Measurements from ENCODE around the gene LMX1A. TPM values are rescaled to one million over a fixed set of nuclear protein-coding genes. Genes with fewer than 3 reads are reported as not detected.

Gene LMX1A
- total and polyA plus RNA-seq, 2 donors (not counting 1 experiment from before 2014, with no cell fraction given), result not detected

GRCh38 chr1:165162671-165163241 is 193.8 kb downstream of the LMX1A start:
- DNase-seq (no peak), ATAC-seq (ENCODE audit: low read depth) (no peak)
- intact Hi-C loops (cut with micrococcal nuclease), result no loop called here
- POLR2A ChIA-PET, result no interaction called here
- Histone ChIP-seq H3K27me3 (replicated peaks in 1 of 4; ENCODE audit: control extremely low read depth in 1 of 4, control insufficient read depth in 3 of 4, insufficient read depth in 4 of 4, low read length in 3 of 4) (no peaks in the 10 kb centered on the region), H3K36me3 (replicated peaks in 1 of 2; ENCODE audit: control extremely low read depth in 1 of 2, control insufficient read depth in 1 of 2, extremely low read depth in 1 of 2, insufficient read depth in 2 of 2, low read length in 1 of 2) (no peaks in the 10 kb centered on the region), H3K4me3 (ENCODE audit: control extremely low read depth in 1 of 5, extremely low read depth in 1 of 5, insufficient read depth in 1 of 5, low read depth in 2 of 5, low read length in 4 of 5) (no peak overlapping the region), H3K79me2 (ENCODE audit: control insufficient read depth, insufficient read depth, low read length) (no peaks in the 10 kb centered on the region), H3K27ac (ENCODE audit: low read length in 2 of 2) (no peak overlapping the region), H3K4me2 (replicated peaks; ENCODE audit: low read depth, low read length, poor library complexity, severe bottlenecking) (no peak overlapping the region), H4K20me1 (ENCODE audit: control insufficient read depth, insufficient read depth, low read length, poor library complexity, severe bottlenecking) (no peaks in the 10 kb centered on the region), H3K9ac (ENCODE audit: low read length) (no peak overlapping the region), H3K4me1 (ENCODE audit: control insufficient read depth in 2 of 2, insufficient read depth in 2 of 2, low read length in 2 of 2) (no peaks in the 10 kb centered on the region), H3K9me3 (ENCODE audit: control extremely low read depth in 1 of 3, control insufficient read depth in 2 of 3, insufficient read depth in 1 of 3, low read length in 2 of 3) (no peaks in the 10 kb centered on the region), H2AFZ (ENCODE audit: insufficient read depth, low read depth, low read length, poor library complexity, severe bottlenecking) (no peak overlapping the region)
- Mint-ChIP-seq H3K27me3 (peaks cover 4% of the 10 kb centered on the region), H3K4me3 (no peak overlapping the region), H3K9me3 (ENCODE audit: insufficient read depth) (no peaks in the 10 kb centered on the region), H3K27ac (no peak overlapping the region), H3K4me1 (no peaks in the 10 kb centered on the region)
- 54% methylated on average over 10 of the region's 11 CpGs for WGBS (ENCODE audit: insufficient coverage)
- TF ChIP-seq EZH2 (IDR thresholded peaks at IDR 0.05; ENCODE audit: borderline replicate concordance, insufficient read depth, low read depth, low read length, poor library complexity, severe bottlenecking), result no peak
- TF ChIP-seq, protein P1, sequence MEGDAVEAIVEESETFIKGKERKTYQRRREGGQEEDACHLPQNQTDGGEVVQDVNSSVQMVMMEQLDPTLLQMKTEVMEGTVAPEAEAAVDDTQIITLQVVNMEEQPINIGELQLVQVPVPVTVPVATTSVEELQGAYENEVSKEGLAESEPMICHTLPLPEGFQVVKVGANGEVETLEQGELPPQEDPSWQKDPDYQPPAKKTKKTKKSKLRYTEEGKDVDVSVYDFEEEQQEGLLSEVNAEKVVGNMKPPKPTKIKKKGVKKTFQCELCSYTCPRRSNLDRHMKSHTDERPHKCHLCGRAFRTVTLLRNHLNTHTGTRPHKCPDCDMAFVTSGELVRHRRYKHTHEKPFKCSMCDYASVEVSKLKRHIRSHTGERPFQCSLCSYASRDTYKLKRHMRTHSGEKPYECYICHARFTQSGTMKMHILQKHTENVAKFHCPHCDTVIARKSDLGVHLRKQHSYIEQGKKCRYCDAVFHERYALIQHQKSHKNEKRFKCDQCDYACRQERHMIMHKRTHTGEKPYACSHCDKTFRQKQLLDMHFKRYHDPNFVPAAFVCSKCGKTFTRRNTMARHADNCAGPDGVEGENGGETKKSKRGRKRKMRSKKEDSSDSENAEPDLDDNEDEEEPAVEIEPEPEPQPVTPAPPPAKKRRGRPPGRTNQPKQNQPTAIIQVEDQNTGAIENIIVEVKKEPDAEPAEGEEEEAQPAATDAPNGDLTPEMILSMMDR (IDR thresholded peaks at IDR 0.05), result no peak
- CTCF ChIA-PET, result interaction anchor here (1.3 kb wide), 1 partner anchor 17 kb away, joined by 5 read pairs; no protein-coding TSS in a partner anchor

GRCh38 chr1:165161130-165161529 is 195.4 kb downstream of the LMX1A start:
- POLR2A ChIA-PET, result no interaction called here
- intact Hi-C loops (cut with micrococcal nuclease), result no loop called here
- Mint-ChIP-seq H3K4me3 (no peak overlapping the region), H3K9me3 (ENCODE audit: insufficient read depth) (peaks cover 2% of the 10 kb centered on the region), H3K4me1 (no peaks in the 10 kb centered on the region), H3K27ac (no peak overlapping the region), H3K27me3 (peaks cover 4% of the 10 kb centered on the region)
- H3K36me3 ChIP-seq (replicated peaks in 1 of 2; ENCODE audit: control extremely low read depth in 1 of 2, control insufficient read depth in 1 of 2, extremely low read depth in 1 of 2, insufficient read depth in 2 of 2, low read length in 1 of 2), result no peaks in the 10 kb centered on the region
- no peaks in the 10 kb centered on the region for H3K4me1 ChIP-seq (ENCODE audit: control insufficient read depth in 2 of 2, insufficient read depth in 2 of 2, low read length in 2 of 2)
- no peak overlapping the region for H2AFZ ChIP-seq (ENCODE audit: insufficient read depth, low read depth, low read length, poor library complexity, severe bottlenecking)
- H3K27me3 ChIP-seq (replicated peaks in 1 of 4; ENCODE audit: control extremely low read depth in 1 of 4, control insufficient read depth in 3 of 4, insufficient read depth in 4 of 4, low read length in 3 of 4), result no peaks in the 10 kb centered on the region
- H3K4me2 ChIP-seq (replicated peaks; ENCODE audit: low read depth, low read length, poor library complexity, severe bottlenecking), result no peak overlapping the region
- WGBS (ENCODE audit: insufficient coverage), result 83% methylated on average over 3 of the region's 4 CpGs
- H3K9me3 ChIP-seq (ENCODE audit: control extremely low read depth in 1 of 3, control insufficient read depth in 2 of 3, insufficient read depth in 1 of 3, low read length in 2 of 3), result no peaks in the 10 kb centered on the region
- TF ChIP-seq, protein P1 (IDR thresholded peaks at IDR 0.05), result no peak
- no peak for TF ChIP-seq EZH2 (IDR thresholded peaks at IDR 0.05; ENCODE audit: borderline replicate concordance, insufficient read depth, low read depth, low read length, poor library complexity, severe bottlenecking)
- H4K20me1 ChIP-seq (ENCODE audit: control insufficient read depth, insufficient read depth, low read length, poor library complexity, severe bottlenecking), result no peaks in the 10 kb centered on the region
- ATAC-seq (ENCODE audit: low read depth) (no peak), DNase-seq (no peak)
- CTCF ChIA-PET, result no interaction called here
- no peak overlapping the region for H3K4me3 ChIP-seq (ENCODE audit: control extremely low read depth in 1 of 5, extremely low read depth in 1 of 5, insufficient read depth in 1 of 5, low read depth in 2 of 5, low read length in 4 of 5)
- no peak overlapping the region for H3K9ac ChIP-seq (ENCODE audit: low read length)
- H3K79me2 ChIP-seq (ENCODE audit: control insufficient read depth, insufficient read depth, low read length), result no peaks in the 10 kb centered on the region
- no peak overlapping the region for H3K27ac ChIP-seq (ENCODE audit: low read length in 2 of 2)

All from B cell (primary cell).